Measurements from ENCODE around the gene MAB21L3.

- TF ChIP-seq ZNF274 (IDR thresholded peaks at IDR 0.05; ENCODE audit: low read depth, low read length): no peak
- no peak for TF ChIP-seq YY1 (IDR thresholded peaks at IDR 0.05; ENCODE audit: insufficient read depth, insufficient read length)
Observed at GRCh38 chr1:116134476-116134773, 23.2 kb downstream of the MAB21L3 start.
